Activated naive CD8-positive, alpha-beta T cell (primary cell): Measurements from ENCODE around the gene EID1.
"Not testable (repeated sequence)": the region's sequence is repeated elsewhere in the genome, so short reads cannot be mapped to it uniquely, and the experiment has no call there.

Experiments
- H3K27ac Mint-ChIP-seq: one replicate; pipeline ENCODE4 v1.8.0; 2021; ENCODE audit warnings: mixed read lengths
- H3K27me3 Mint-ChIP-seq: one replicate; pipeline ENCODE4 v1.8.0; 2021; ENCODE audit warnings: mixed read lengths
- H3K36me3 Mint-ChIP-seq: one replicate; pipeline ENCODE4 v1.8.0; 2021; ENCODE audit warnings: mixed read lengths
- H3K4me1 Mint-ChIP-seq: one replicate; pipeline ENCODE4 v1.8.0; 2021; ENCODE audit warnings: low read depth, mixed read lengths
- H3K4me3 Mint-ChIP-seq: one replicate; pipeline ENCODE4 v1.8.0; 2021; ENCODE audit warnings: mild to moderate bottlenecking, mixed read lengths
- H3K9me3 Mint-ChIP-seq: one replicate; pipeline ENCODE4 v1.8.0; 2021; ENCODE audit warnings: low read depth, mixed read lengths

Gene EID1, protein sequence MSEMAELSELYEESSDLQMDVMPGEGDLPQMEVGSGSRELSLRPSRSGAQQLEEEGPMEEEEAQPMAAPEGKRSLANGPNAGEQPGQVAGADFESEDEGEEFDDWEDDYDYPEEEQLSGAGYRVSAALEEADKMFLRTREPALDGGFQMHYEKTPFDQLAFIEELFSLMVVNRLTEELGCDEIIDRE

DNA sequence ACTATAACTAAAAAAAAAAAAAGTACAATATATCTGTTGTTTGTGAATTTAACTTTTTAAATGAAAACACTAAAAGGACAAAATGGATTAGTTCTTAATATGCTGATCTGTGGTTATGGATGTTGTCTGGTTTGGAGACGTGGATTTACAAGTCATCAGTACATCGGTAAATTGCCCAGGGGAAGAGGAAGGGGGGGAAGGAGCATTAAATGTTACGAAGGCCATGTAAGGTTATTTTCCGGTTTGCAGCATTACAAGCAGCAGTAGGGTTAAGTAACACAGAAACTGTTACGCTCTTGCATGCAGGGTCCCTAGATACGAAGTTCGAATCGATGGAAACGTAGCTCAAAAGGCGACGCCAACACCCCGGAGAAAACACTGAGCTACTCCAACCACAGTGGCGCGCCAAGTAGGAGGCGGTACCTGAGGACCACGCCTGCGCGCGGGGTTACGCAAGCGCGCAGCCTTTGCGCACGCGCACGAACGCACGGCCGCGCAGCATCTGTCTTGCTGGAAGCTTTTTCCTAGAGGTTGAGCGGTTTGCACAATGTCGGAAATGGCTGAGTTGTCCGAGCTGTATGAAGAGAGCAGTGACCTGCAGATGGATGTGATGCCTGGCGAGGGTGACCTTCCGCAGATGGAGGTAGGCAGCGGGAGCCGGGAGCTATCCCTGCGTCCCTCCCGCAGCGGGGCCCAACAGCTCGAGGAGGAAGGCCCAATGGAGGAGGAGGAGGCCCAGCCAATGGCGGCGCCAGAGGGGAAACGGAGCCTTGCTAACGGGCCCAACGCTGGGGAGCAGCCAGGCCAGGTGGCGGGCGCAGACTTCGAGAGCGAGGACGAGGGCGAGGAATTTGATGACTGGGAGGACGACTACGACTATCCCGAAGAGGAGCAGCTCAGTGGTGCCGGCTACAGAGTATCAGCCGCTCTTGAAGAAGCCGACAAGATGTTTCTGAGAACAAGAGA lies at the start of gene EID1:
Gene EID1 (plus strand): TSS at position 505 of the 966 bp plus-strand sequence. CDS start 43 bp downstream, at position 548.
- H3K27me3 Mint-ChIP-seq, result peaks cover 6% of the 10 kb centered on the region
- peaks cover 10% of the 10 kb centered on the region for H3K9me3 Mint-ChIP-seq
- H3K27ac Mint-ChIP-seq, result peak within 1 kb of the TSS; percentile 96
- H3K4me1 Mint-ChIP-seq, result peaks cover 24% of the 10 kb centered on the region
- peak within 1 kb of the TSS; percentile 99 for H3K4me3 Mint-ChIP-seq
- H3K36me3 Mint-ChIP-seq, result peaks cover 12% of the 10 kb centered on the region

DNA sequence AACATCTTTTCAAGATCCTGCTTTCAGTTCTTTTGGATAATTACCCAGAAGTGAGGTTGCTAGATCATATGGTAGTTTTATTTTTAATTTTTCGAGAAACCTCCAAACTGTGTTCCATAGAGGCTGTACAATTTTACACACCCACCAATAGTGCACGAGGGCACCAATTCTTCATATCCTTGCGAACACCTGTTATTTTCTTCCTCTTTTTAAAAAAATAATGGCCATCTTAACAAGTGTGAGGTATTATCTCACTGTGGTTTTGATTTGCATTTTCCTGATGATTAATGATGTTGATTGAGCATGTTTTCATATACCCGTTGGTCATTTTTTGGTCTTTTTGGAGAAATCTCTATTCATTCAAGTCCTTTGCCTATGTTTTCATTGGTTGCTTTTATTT lies 49.5 kb upstream of the EID1 start:
- Mint-ChIP-seq H3K36me3 (no peaks in the 10 kb centered on the region), H3K9me3 (peaks cover 12% of the 10 kb centered on the region), H3K4me1 (no peaks in the 10 kb centered on the region), H3K27me3 (peaks cover 3% of the 10 kb centered on the region), H3K27ac (no peak overlapping the region), H3K4me3 (no peak overlapping the region)

DNA sequence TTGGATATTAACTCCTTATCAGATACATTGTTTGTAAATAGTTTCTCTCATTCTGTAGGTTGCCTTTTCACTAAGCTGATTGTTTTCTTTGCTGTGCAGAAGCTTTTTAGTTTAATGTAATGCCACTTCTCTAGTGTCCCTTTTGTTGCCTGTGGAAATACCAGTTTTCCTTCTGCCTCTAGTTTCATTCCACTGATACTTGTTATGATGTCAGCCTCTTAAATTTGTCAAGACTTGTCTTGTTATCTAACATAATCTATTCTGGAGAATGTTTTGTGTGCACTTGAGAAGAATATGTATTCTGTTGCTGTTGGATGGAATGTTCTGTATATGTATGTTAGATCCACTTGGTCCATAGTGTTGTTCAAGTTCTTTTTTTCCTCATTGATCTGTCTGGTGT lies 49.0 kb upstream of the EID1 start:
- Mint-ChIP-seq H3K4me1 (no peaks in the 10 kb centered on the region), H3K27ac (no peak overlapping the region), H3K36me3 (no peaks in the 10 kb centered on the region), H3K9me3 (peaks cover 15% of the 10 kb centered on the region), H3K4me3 (no peak overlapping the region), H3K27me3 (peaks cover 3% of the 10 kb centered on the region)

DNA sequence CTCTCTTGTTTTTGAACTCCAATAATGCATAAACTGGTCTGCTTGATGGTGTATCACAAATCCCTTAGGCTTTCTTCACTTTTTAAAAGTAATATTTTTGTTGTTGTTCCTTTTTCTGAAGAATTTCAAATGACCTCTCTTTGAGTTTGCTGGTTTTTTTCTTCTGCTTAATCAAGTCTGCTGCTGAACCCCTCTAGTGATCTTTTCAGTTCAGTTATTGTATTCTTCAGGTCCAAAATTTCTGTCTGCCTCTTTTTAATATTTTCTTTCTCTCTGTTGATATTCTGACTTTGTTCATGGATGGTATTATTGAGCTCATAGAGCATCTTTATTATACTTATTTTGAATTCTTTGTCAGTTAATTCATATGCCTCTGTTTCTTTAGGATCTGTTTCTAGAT lies 45.3 kb upstream of the EID1 start:
- no peak overlapping the region for H3K27ac Mint-ChIP-seq
- H3K9me3 Mint-ChIP-seq, result peaks cover 18% of the 10 kb centered on the region
- H3K27me3 Mint-ChIP-seq, result peaks cover 12% of the 10 kb centered on the region
- no peak overlapping the region for H3K4me3 Mint-ChIP-seq
- peaks cover 2% of the 10 kb centered on the region for H3K36me3 Mint-ChIP-seq
- no peaks in the 10 kb centered on the region for H3K4me1 Mint-ChIP-seq

DNA sequence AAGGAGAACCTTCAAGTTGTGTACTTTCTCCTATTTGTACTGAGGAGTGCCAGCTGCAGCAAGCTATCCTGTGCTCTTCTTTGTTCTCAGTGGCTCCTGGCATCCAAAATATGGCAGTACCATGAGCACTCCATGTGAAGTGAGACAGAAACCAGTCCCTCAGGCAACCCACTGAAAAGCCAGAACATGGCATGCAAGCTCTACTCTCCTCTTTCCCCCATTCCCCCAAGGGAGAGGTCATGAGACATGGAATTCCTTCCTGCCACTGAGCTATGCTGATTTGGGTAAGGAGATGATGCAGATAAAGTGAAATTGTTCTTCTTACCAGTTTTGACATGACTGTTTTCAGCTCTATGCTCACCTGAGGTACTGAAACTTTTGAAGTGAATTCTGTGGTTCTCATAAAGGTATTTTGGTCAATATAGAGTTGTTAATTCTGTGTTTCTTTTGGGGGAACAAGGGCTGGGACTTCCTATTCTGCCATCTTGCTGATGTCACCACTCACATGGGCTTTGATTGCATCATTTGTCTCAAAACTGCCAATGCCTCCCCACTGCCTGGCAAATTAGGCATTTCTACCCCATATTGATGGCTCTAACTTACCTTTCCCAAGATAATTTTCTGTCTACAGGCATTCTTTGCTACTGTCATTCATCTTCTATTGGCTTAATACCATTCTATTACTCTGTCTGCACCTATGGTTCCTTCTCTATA lies 44.3 kb upstream of the EID1 start:
- Mint-ChIP-seq H3K9me3 (peaks cover 18% of the 10 kb centered on the region), H3K27me3 (peaks cover 12% of the 10 kb centered on the region), H3K36me3 (peaks cover 2% of the 10 kb centered on the region), H3K4me3 (no peak overlapping the region), H3K4me1 (no peaks in the 10 kb centered on the region), H3K27ac (no peak overlapping the region)

DNA sequence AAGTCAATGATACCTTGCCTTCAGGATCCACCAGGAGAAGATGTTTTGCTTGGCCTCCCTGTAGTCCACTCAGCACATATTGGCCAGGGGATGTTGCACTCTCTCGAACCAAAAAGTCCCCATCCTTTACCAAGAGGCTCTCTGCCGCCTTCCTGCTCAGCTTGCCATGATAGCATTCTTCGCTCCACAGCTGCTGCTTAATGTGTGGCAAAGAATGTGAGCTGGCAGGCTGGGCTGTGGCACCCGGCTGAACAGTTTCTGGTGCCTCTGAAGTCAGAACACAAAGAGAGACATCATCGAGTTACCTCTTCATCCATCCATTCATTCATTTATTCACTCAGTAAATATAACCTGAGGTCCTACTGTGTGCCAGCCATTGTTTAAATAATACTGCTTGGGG lies 43.2 kb upstream of the EID1 start:
- peaks cover 18% of the 10 kb centered on the region for H3K9me3 Mint-ChIP-seq
- no peak overlapping the region for H3K27ac Mint-ChIP-seq
- peaks cover 2% of the 10 kb centered on the region for H3K36me3 Mint-ChIP-seq
- no peaks in the 10 kb centered on the region for H3K4me1 Mint-ChIP-seq
- no peak overlapping the region for H3K4me3 Mint-ChIP-seq
- H3K27me3 Mint-ChIP-seq, result peaks cover 10% of the 10 kb centered on the region

DNA sequence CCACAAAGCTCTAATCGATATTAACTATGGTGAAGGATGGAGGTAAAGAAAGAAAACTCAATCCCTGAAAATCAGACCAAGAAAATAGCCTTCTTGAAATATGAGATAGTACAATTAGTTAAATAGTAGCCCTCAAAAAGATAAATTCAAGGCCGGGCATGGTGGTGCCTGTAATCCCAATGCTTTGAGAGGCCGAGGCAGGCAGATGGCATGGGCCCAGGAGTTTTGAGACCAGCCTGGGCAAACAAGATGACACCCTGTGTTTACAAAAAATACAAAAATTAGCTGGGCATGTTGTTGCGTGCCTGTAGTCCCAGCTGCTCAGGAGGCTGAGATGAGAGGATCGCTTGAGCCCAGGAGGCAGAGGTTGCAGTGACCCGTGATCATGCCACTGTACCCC lies 35.4 kb upstream of the EID1 start:
- H3K27me3 Mint-ChIP-seq, result no peaks in the 10 kb centered on the region

DNA sequence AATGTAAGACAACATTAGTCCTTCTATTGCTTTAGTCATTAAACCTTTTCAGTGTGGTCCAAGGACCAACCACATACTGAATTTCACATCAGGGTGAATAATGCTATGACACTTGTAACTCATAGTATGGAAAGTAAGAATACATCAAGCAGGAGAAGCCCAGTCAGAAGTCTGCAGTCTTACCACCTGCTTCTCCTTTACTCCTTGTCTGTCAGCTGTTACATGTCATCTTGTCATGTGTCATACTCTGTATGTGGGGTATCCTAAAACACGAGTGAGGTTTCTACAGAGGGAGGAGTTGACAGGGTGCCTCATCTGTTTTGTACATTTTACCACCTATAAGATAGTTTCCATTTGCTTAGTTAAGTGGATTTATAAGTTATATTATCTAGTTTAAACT lies 32.8 kb upstream of the EID1 start:
- no peak overlapping the region for H3K27ac Mint-ChIP-seq
- no peaks in the 10 kb centered on the region for H3K4me1 Mint-ChIP-seq
- H3K36me3 Mint-ChIP-seq, result no peaks in the 10 kb centered on the region
- no peak overlapping the region for H3K4me3 Mint-ChIP-seq
- no peaks in the 10 kb centered on the region for H3K9me3 Mint-ChIP-seq
- no peaks in the 10 kb centered on the region for H3K27me3 Mint-ChIP-seq

More for the DNA sequence above, 35.4 kb upstream of the EID1 start:
- Mint-ChIP-seq H3K36me3 (no peaks in the 10 kb centered on the region), H3K4me1 (no peaks in the 10 kb centered on the region), H3K27ac (no peak overlapping the region), H3K4me3 (no peak overlapping the region), H3K9me3 (no peaks in the 10 kb centered on the region)

DNA sequence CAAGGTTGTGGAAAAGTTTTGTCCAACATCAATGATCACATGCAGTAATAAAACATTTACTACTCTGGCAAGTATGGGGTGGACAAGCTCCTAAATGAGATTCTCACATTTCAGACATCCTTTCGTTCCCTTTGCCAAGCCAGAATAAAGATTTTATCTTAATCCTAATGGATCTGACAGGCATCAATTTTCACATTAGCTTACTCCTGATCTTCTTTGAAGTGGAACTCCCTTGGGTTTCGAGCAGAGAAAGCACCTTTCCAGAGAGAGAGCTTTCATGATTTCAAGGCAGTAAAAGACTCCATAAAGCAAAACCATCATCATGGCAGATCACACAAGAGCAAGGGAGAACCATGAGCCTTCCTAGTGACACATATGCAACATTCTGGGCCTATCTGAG lies 27.3 kb upstream of the EID1 start:
- Mint-ChIP-seq H3K27ac (no peak overlapping the region), H3K27me3 (peaks cover 2% of the 10 kb centered on the region), H3K9me3 (no peaks in the 10 kb centered on the region), H3K4me1 (no peaks in the 10 kb centered on the region), H3K4me3 (no peak overlapping the region), H3K36me3 (no peaks in the 10 kb centered on the region)

DNA sequence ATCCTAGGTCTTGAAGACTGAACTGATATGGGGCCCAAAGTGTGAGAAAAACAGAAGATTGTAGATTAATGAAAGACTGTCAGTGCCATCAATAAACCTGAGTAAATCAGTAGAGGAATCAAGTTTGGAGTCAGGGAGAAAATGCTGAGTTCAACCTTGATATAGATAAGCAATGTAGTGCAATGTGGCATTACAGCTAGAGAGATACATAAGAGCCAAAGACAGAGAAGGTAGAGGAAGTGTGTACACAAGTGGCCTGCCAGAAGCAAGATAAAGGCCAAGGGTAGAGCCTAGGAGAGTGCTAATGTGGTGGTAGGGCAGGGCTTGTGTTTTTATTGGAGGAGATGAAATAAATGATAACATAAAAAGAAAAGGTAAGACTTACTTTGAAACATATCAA lies 26.0 kb upstream of the EID1 start:
- H3K27ac Mint-ChIP-seq, result no peak overlapping the region
- no peaks in the 10 kb centered on the region for H3K4me1 Mint-ChIP-seq
- no peaks in the 10 kb centered on the region for H3K9me3 Mint-ChIP-seq
- no peak overlapping the region for H3K4me3 Mint-ChIP-seq
- H3K36me3 Mint-ChIP-seq, result no peaks in the 10 kb centered on the region
- H3K27me3 Mint-ChIP-seq, result peaks cover 2% of the 10 kb centered on the region

DNA sequence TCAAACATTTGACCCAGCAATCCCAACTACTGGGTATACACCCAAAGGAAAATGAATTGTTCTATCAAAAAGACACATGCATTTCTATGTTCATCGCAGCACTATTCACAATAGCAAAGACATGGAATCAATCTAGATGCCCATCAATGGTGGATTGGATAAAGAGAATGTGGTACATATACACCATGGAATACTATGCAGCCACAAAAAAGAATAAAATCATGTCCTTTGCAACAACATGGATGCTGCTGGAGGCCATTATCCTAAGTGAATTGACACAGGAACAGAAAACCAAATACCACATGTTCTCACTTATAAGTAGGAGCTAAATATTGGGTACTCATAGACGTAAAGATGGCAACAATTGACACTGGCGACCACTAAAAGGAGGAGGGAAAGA lies 23.5 kb upstream of the EID1 start:
- not testable (repeated sequence) for H3K36me3 Mint-ChIP-seq, H3K27ac Mint-ChIP-seq, H3K4me3 Mint-ChIP-seq, H3K4me1 Mint-ChIP-seq, H3K27me3 Mint-ChIP-seq, H3K9me3 Mint-ChIP-seq

DNA sequence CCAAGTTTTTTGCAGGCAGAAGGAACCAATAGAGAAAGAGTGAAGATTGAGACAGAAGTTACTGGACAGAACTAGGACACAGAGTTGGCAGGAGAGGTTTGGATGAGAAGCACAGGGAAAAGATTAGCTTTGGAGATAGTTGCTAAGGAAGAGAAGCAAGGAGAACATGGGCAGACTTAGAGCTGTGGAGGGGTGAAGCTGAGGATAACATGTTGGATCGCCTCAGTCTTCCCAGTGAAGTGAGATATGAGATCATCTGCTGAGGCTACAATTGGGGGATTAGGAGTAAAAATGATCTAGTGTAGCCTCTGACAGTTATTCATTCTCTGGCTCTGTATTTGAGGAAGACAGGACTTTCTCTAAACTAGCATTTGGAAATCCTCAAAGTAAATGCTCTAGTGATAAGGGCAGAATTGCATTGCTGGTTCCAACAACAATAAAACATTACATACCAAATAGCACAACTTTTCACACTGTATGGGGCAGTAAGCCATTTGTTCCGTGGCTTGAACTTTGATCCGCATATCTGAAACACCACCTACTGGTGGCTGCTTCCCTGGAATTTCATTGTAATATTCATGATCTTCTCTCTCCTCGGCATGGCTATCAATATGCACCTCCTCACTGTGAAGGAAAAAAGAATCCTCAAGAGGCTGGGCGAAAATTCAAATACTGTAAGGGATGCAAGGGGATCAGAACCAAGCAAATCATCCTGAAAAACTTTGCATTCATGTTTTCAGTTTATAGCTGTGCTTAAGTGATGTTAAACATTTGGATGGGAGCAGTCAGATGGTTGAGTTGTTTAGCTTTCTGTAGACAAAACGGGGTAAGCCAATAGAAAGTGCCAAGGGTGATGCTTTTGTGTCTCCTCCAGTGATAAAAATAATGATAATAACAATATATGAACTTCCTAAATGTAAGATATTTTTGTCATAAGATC lies 22.2 kb upstream of the EID1 start:
- no peaks in the 10 kb centered on the region for H3K4me1 Mint-ChIP-seq
- H3K9me3 Mint-ChIP-seq, result no peaks in the 10 kb centered on the region
- H3K27ac Mint-ChIP-seq, result no peak overlapping the region
- H3K36me3 Mint-ChIP-seq, result no peaks in the 10 kb centered on the region
- H3K27me3 Mint-ChIP-seq, result peaks cover 5% of the 10 kb centered on the region
- H3K4me3 Mint-ChIP-seq, result no peak overlapping the region

DNA sequence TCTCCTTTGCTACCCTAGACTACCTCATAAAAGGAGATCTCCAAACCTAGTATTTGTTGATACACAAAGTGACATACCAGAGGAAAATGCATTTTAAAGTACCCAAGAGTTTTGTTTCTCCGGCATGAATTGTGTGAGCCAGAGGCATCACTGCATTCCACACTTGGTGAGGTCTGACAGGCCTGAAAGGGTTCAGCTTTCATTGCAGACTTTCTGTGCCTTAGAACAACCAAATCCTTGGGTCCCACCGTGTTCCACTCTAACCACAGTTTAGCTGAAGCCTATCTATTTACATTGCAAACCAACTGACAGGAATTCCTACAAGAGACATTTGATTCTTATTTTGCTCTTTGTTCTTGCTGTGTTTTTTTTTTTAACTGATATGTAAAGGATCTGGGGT lies 21.0 kb upstream of the EID1 start:
- H3K27me3 Mint-ChIP-seq, result peaks cover 4% of the 10 kb centered on the region
- no peak overlapping the region for H3K4me3 Mint-ChIP-seq
- peaks cover 1% of the 10 kb centered on the region for H3K4me1 Mint-ChIP-seq
- no peak overlapping the region for H3K27ac Mint-ChIP-seq
- H3K36me3 Mint-ChIP-seq, result no peaks in the 10 kb centered on the region
- H3K9me3 Mint-ChIP-seq, result no peaks in the 10 kb centered on the region

DNA sequence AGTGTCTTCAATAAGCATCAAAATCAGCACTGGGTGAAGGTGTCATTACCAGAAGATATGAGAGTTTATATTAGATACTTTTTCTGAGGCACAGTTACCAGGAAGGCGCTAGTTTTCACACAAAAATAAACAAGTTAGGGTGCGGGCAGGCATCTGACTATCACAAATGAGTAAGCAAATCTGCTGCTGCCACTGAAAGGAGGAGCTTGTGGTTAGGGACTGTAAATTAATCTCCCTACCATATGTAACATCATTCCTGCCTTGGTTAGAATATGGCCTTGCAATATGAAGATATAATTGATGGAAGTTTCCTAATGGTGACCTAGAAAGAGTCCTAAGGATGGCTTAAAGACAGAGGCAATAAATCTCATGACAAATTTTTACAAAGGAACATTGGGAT lies 19.5 kb upstream of the EID1 start:
- Mint-ChIP-seq H3K27ac (no peak overlapping the region), H3K27me3 (peaks cover 3% of the 10 kb centered on the region), H3K9me3 (no peaks in the 10 kb centered on the region), H3K4me1 (peaks cover 4% of the 10 kb centered on the region), H3K36me3 (no peaks in the 10 kb centered on the region), H3K4me3 (no peak overlapping the region)
